Stimulated activated CD8-positive, alpha-beta memory T cell treated with anti-CD3 and anti-CD28 coated beads, Interleukin-4, amount 100 ng/mL, for 24 hours (primary cell): ENCODE data around the gene LMCD1.

Experiments used
- DNase-seq: peaks from one replicate; pipeline ENCODE4 v3.0.0-alpha.2; 2020; ENCODE audit warnings: low read depth

LMCD1 gene

DNA sequence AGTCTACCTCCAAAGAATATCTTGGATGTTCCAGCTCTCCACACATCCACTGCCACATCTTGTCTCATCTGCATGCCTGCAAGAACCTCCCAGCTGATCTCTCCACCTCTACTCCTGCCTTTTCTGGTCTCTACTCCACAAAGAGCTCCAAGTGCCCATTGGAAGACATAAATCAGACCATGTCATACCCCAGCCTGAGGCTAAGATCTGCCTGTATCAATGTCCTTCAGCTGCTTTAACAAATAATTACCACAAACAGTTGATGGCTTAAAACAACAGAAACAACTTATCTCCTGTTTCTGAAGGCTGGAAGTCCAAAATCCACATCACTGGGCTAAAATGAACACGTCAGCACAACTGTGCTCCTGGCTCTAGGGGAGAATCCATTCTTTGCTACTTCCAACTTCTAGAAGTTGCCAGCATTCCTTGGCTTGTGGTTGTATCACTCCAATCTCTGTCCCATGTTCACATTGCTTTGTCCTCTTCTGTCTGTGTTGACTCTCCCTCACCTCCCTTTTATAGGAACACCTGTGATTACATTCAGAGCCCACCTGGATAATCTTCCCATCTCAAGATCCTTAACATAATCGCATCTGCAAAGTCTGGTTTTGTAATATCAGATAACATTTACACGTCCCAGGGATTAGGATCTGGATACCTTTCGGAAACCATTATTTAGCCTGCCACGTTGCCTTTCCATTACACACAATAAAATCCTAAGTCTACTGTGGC lies 17.0 kb upstream of the LMCD1 start:
- DNase-seq, result no peak

DNA sequence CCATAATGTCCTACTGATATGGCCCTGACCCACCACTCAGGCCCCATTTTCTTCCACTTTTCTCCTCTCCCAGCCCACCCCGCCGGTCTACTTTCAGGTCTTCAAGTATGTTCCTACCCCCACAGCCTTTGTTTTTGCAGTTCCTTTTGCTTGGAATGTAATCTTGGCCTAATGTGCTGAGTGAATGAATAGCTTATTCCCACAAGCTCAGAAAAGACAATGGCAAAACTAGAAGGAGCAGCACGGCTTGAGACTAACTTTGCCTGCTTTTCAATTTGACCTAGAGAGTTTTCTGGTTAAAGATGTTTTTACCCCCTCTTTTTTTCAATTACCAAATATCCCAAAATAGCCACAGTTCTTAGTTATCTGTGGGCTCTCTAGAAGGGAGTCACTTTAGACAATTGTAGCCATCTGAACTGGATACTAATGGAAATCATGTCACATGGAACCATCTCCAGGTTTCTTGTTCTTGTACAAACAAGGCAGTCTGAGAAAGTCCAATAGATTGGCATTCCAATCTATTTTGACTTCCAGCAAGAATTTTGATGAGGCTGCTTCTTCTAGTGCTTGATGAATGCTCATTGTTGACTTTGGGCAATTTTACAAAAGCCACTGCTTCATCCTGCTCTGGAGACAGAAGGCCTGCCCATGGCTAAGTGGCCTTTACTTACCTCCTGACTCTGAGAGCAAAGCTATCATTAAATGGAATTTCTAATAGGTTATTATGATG lies 16.3 kb upstream of the LMCD1 start:
- DNase-seq, result no peak

DNA sequence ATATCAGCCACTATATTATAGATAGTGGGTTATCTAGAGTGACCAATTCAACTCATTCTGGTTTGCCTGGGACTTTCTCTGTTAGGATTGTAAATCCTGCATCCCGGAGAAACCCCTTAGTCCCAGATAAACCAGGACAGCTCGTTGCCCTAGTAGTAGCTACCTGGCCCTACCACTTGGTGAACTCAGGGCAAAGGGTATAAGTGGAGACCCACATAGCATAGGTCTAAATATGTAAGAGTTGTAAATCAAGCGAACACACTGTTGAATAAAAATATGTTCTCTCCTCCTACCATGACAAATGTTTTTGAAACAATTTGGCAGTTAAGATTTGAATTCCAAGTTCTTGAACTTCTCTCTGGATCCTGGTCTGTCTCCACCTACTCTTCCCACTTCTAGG lies 15.7 kb upstream of the LMCD1 start:
- DNase-seq, result no peak

DNA sequence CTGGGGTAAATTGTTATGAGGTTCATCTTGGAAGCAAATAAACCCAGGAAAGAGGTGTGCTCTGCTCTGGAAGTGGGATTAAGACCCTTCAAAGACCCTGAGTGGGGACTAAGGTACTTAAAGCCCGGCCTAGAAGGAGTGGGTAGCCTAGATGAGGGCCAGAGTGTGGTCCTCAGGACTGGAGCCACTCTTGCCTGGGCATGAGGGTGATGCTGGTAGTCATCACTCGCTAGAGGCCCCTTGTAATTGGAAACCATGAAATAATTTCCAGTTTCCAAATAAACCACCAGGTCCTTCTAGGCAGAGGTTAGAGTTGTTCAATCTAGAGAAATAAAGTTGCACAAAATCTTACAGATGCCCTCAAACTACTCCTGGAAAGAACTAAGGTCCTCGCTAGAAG lies 15.2 kb upstream of the LMCD1 start:
- no peak for DNase-seq

DNA sequence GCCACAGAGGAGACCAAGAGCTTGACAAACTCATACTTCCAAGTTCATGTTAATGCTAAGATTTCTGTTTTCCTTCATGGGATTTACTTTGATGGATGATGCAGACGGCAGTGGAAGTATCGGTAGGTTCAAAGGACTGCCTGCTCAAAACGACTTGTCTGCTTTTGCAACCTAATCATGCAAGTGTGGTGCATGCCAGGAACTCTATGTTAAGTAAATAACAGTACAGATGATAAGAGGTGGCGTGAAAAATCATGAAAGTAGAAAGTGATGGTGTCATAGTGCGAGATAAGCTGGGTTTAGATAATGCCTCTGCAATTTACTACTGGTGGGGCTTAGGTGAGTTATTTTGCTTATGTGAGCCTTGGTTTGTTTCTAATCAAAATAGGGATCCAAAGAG lies 14.7 kb upstream of the LMCD1 start:
- DNase-seq, result no peak

DNA sequence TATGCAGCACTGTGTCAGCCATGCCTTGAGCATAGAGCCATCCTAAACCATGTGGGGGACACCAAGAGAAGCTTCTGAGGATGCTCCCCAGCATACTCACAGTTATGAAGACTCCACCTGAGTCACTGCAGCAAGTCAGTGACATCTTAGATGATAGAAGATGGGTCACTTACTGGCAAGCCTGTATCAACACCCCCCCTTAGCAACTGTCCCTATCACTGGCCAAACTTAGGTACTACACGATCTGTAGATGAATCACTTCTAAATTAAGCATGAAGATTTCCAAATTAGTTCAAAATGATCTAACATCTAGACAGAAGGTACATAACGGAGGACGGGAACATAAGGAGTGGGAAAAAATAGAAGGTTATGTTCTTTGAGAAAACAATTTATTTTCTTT lies 13.2 kb upstream of the LMCD1 start:
- DNase-seq, result no peak

DNA sequence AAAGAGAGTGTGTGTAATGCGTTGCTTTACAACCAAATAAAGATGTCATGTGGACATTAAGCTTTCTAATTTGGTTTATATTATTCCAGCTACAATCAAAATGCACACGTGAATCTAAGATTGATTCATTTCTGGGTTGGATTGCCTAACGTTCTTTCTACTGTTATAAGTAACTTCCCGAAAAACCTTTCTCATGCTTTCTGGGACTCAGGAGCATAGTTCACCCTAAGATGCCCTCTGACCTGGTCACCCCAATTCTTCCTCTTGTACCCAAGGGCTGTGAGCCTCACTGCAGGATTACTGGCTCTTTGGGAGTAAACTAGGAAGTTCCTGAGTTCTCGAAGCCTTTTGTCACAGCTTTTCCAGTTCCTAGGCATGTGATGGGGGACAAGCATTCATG lies 12.7 kb upstream of the LMCD1 start:
- DNase-seq, result no peak

DNA sequence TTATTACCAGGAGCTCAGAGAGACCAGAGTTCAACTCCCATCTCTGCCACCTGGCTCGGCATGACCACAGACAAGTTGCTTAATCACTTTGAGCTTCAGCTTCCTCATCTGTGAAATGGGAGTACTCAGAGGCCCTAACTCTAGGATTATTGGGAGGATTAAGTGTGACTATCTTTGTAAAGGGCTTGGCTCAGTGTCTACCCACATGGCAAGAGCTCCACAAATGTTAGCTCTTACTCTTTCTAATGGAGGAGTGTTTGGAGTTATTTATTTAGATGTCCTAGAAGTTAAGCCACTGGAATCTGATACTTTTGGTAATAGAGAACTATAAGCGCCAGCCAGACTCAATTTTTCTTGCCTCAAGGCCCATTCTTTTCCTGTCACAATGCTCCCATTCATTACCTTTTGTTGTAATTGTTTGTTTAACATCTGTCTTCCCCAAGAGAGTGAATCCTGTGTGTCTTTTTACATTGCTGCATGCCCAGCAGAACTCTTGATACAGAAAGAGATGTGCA lies 12.3 kb upstream of the LMCD1 start:
- DNase-seq, result no peak

DNA sequence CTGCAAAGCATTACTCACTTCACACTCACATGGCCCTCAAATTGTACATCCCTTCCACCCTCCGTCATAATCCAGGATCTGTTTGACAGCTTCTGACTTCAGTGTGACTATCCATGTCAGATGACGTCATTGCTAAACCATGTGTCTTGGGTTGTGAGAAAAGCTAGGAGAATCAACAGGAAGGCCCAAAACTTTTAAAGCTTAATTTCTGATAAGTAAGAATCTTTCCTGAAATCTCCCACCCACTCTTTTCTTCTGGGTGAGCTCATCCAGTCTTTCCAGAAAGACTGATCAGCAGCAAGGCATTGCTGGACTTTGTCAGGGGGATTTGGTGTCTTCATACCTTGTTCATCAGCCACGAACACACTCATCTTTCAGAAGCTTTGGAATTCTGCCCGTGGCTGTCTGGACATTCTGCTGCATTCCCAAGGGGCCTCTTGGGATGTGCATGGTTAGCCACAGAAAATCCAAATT lies 11.5 kb upstream of the LMCD1 start:
- no peak for DNase-seq

DNA sequence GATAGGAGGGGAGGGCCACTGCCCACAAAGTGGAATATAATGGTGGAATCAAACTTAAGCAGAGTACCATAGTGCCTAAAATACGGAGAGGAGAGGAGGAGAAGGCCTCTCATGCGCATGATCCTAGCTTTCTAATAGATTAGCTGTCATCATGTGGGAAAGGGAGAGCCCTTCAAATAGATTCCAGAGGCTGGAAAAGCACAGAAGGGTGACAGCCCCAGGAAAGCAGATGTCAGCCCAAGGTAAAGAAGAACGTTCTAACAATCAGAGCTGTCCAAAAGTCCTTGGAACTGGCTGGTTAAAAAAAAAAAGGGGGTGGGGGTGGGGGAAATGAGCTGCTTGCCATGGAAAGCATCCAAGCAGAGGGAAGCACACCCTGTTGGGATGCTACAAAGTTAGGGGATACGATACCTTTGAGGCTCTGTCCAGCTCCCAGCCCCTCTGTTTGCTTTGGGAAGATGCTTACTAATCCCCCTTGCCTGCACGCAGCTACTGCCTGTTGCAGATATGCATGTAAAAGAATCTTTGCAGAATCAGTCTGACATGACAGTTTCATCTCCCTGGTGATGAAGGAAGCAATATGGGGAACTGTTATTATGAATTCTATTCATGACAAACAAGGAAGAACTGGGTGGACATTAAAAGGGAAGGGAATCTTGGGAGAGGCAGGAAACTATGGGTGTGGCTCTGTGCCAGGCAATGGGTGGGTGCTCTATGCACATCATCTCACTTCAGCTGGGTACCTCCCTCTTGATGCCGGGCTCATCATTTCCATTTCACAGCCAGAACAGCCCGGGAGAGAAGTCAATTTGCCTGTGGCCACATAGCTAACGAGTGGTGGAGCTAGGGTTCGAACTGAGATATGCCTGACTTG lies 10.1 kb upstream of the LMCD1 start:
- no peak for DNase-seq

DNA sequence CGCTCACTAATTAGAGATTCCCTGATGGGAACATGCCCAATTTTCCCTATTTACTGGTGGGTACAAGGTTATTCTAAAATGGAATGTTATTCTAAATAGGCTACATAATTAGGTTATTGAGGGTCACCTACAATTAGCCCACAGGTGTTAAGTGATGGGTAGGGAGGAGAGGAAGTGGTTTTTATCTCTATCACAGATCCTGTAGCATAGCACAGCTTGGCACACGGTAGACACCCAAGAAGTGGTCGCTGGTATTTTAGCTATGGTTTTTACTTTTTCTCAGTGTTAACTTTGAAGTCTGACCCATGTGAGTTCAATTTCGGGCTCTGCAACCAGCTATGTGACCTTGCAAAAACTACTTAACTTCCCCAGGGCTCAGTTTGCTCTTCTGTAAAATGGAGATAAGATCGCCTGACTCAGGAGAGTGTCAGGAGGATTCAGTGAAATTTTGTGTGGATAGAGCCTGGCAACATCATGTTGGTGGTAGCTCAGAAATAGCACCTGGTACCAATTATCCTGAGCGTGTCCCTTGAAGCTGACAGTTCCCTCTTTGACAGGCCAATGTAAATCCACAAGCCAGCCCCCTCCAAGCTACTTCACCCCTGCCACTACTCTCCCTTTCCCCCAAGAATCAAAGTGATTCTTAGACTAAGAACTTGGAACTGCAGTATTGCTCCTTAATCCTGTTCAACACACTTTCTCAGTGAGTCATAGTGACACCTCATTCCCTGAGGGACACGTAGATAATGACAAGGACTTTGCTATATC lies 8.7 kb upstream of the LMCD1 start:
- DNase-seq, result no peak

DNA sequence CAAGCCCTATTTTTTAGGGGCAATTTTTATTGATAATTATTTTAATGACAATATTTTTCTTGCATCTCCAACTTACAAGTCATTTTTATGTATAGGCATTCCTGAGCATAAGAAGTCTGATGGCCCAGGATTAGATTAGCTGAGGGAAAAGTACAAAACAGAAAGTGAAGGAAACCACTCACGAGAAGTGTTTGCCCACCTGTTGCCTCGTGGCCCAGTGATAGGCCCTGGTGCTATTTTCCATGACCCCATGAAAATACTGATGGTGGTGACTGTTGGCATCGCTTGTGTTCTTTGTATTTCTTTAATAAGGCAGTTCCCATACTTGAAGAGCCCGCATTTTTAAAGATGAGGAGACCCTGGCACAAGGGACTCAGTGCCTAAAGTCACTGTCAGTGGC lies 7.9 kb upstream of the LMCD1 start:
- DNase-seq, result no peak

DNA sequence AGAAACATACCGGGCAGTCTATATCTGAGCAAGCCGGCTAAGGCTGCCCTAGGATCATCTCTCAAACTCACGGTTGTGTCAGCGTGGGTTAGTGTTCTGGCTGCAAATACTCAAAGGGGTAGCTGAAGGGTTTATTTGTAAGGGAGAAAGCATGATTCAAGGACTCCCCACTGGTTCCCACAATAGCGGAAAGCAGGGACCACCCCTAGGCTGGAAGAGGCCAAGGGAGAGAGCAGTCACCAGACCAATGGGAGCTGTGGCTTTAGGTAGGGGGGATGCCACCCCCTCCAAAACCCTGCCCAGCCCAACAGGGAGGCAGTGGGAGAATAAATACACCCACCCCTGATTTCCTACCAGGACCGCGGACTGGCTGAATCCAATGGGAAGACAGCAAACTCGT lies 7.3 kb upstream of the LMCD1 start:
- no peak for DNase-seq

DNA sequence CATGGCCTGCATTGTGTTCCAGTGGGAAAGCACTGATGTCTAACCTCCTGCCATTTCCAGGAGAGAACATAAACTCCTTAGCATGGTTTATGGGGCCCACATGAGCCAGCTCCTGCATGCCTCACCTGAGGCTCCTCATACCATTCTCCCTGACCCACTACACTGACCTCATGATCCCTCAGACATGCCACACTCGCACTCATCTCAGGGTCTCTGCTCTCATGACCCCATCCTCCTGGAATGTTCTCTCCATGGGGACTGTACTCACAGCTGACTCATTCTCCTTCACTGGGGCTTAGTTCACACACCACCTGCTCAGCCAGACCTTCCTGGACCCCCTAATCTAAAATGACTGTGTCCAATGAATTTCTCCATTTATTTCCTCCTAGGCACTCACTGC lies 4.0 kb upstream of the LMCD1 start:
- no peak for DNase-seq

DNA sequence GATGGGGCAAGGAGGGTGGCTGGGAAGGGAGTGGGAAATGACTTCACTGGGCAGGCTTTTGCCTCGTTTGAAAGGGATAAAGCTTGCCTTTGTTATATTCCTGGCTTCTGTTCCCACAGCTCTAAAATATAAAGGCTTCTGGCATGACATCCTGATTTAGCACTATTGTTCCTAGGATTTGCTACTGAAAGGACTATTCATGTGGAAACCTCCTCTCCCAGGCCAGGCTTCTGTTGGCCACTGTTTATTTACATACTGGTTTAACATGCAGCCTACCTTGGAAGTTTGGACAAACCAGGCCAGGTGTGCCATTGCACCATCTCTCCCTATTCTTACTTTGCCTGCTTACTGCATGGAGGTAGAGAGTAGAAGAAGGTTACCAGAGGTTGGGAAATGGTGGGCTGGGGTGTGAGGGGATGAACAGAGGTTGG lies 2.4 kb upstream of the LMCD1 start:
- no peak for DNase-seq

DNA sequence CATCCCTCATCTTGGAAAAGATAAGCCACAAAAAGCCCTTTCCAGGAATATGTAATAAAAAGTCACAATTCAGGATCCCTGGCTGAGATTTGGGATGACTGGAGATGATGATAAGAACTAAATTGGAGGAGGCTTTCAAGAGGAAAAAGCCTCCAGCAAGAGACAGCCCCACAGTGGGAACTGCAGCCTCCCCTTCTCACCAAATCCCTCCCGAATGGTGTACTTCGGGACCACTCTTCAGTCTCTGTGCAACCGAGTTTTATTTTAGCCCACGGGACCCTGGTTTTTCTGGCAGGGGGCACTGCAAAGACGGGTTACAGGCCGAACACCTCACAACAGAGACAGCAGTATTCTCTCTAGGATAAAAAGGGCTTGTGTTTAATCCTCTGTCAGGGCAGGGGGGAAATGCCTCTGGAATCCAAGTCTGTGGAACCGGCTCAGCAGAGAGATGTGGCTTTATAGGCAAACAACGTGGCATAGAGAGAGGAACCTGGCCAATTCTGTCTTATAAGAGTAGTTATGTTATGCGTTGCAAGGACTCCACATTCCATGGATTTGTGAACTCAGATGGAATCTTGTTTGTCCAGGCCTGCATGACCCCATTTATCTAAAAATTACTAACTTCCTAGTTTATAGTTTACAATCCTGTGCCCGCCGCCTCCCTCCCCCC lies 1.2 kb upstream of the LMCD1 start:
- DNase-seq, result no peak

DNA sequence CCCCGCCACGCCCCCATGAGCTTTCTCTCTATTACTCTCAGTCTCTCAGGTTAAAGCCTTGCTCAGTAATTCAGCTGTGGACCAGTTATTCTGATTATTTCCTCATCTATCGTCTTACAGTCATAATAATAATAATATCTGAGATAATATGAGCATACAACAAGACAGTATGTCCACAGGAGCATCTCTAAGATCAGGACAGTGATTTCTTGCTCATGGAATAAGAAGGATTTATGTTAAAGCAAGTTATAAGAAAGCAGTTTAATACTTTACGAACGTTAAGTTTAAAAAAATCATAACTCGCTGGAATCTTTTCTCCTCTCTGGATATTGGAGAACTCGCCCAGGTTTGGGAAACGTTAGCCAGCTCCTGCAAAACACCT lies 643 bp upstream of the LMCD1 start:
- no peak for DNase-seq

DNA sequence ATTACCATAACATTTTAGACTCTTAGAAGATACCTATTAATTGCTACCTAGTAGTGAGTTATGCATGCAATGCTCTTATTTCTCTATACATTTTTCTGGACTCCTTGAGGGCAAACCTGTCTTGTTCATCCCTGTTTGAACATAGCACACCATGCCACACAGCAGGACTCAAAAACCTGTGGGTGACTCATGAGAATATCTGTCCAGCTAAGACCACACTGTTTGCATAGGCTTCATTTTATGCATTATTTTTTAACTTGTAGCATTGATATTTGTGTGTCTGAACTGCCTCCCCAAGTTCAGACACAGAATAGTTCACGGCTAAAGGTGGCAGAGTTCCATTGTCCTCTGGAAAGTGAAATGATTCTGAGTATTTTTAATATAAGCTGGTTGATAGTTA lies 1.8 kb downstream of the LMCD1 start:
- DNase-seq, result no peak

DNA sequence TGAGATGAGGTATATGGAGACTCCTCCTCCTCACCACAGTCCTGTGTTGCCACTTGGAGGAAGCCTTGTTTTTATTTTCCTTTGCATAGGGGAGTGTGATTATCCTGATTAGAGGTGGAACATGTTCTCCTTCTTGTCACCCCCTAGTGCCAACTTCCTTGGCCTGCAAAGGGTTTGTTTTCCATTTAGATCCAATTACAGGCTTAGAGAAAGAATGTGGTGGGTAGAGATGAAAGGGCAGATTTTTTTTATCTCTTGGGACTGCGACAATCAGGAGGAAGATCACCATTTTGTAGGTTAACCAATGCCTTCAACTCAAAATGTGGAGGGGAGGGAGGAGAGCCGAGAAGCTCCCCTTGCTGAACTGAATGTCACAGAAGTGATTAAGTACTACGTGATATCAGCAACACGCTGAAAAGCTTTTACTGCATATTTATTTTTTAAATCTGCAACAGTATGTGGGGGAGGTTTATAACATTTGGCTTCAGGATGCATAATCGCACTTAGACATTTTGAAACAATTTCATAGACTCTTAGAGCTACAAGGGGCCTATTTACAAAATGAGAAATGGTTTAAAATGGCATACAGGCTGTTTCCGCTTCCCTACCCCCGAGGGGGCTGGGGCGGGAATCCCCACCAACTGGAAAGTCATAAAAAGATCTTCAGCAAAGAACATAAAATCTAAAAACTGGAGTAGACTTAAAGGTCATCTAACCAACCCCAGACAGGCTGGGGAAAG lies 2.4 kb downstream of the LMCD1 start:
- DNase-seq, result no peak

DNA sequence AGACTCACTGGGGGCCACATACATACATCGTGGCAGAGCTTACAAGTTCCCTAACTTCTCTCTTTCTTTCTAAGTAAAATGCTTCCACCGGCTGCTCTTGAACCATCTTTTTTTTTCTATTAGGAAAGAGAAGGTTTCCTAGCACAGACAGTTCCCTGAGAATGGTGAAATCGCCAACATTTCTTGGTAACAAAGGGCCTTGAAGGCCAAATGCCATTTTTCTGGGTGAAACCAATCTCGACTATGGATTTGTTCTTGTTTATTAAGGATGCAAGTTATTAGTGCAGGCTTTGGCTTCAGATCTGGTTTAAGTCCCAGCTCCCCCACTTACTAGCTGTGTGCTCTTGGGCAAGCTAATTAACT lies 3.0 kb downstream of the LMCD1 start:
- DNase-seq, result no peak

DNA sequence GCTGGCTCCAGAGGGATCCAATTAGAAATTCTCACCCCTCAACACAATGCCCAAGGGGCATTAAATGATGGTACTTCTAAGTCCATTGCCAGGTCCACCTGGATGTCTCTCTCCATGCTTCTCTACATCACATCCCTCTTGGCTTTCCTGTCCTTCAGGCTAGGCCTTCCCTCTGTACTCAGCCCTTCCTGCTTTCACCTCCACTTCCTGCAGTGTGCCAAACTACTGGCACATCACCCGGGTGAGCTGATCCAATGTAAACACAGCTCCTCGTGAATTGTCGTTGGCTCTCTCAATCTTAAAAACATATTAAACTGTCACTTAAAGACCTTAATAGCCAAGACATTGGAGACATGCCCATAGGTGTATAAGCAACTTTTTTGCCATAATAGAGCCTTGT lies 4.0 kb downstream of the LMCD1 start:
- no peak for DNase-seq
